Measurements from ENCODE around the gene NBEAL1. TPM values are rescaled to one million over a fixed set of nuclear protein-coding genes. Genes with fewer than 3 reads are reported as not detected.
"Not testable (repeated sequence)": the region's sequence is repeated elsewhere in the genome, so short reads cannot be mapped to it uniquely, and the experiment has no call there.

Gene NBEAL1
- total and polyA plus RNA-seq, 4 donors = 3.4 to 43.9 (median 17.7) TPM

GRCh38 chr2:203035879-203036470, 21.3 kb downstream of the NBEAL1 start:
- DNase-seq (ENCODE audit: low read depth in 4 of 6, low spot score in 6 of 6) = no peak
- H3K36me3 ChIP-seq (ENCODE audit: control insufficient read depth, insufficient read depth, low read length) = no peaks in the 10 kb centered on the region
- no peak overlapping the region for H3K4me3 ChIP-seq (ENCODE audit: low read depth, low read length)
- H3K27me3 ChIP-seq (ENCODE audit: control insufficient read depth, insufficient read depth, low read length) = no peaks in the 10 kb centered on the region
- no peaks in the 10 kb centered on the region for H3K9me3 ChIP-seq (ENCODE audit: control insufficient read depth, insufficient read depth, low read length)
- no peak overlapping the region for H3K27ac ChIP-seq (ENCODE audit: low read depth, low read length)
- no peaks in the 10 kb centered on the region for H3K4me1 ChIP-seq (ENCODE audit: control insufficient read depth, insufficient read depth, low read length)
- WGBS (ENCODE audit: insufficient coverage) = no CpG with 5 or more reads among the region's 3 CpGs

DNA sequence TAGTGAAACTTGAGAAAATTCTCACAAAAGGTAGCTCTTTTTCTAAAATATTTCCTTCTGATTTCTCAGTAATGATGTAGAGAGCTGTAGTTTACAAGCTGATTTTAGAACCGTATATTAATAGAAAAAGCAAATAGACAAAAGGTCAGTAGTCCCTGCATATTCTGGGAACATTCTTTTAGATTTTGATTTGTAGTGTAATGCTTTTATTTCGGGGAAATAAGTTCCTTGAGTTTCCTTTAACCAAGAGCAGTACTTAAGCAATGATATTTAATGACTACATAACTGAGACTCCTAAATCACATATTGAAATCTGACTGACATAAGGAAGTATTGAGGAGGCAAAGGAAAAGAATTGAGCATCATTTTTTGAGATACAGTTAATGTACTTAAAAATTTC, 22.4 kb downstream of the NBEAL1 start:
- DNase-seq (ENCODE audit: low read depth in 4 of 6, low spot score in 6 of 6) = no peak
- peaks cover 2% of the 10 kb centered on the region for H3K36me3 ChIP-seq (ENCODE audit: control insufficient read depth, insufficient read depth, low read length)
- H3K4me1 ChIP-seq (ENCODE audit: control insufficient read depth, insufficient read depth, low read length) = no peaks in the 10 kb centered on the region
- no peak overlapping the region for H3K4me3 ChIP-seq (ENCODE audit: low read depth, low read length)
- H3K27ac ChIP-seq (ENCODE audit: low read depth, low read length) = no peak overlapping the region
- H3K27me3 ChIP-seq (ENCODE audit: control insufficient read depth, insufficient read depth, low read length) = no peaks in the 10 kb centered on the region
- no peaks in the 10 kb centered on the region for H3K9me3 ChIP-seq (ENCODE audit: control insufficient read depth, insufficient read depth, low read length)
- WGBS (ENCODE audit: insufficient coverage) = no CpG with 5 or more reads among the region's 2 CpGs

GRCh38 chr2:203038586-203038985, 23.9 kb downstream of the NBEAL1 start:
- Histone ChIP-seq H3K9me3 (ENCODE audit: control insufficient read depth, insufficient read depth, low read length) (no peaks in the 10 kb centered on the region), H3K4me3 (ENCODE audit: low read depth, low read length) (no peak overlapping the region), H3K27ac (ENCODE audit: low read depth, low read length) (no peak overlapping the region), H3K4me1 (ENCODE audit: control insufficient read depth, insufficient read depth, low read length) (no peaks in the 10 kb centered on the region), H3K27me3 (ENCODE audit: control insufficient read depth, insufficient read depth, low read length) (no peaks in the 10 kb centered on the region), H3K36me3 (ENCODE audit: control insufficient read depth, insufficient read depth, low read length) (peaks cover 7% of the 10 kb centered on the region)
- no peak for DNase-seq (ENCODE audit: low read depth in 4 of 6, low spot score in 6 of 6)
- WGBS (ENCODE audit: insufficient coverage) = 100% methylated on average over 3 of the region's 6 CpGs

DNA sequence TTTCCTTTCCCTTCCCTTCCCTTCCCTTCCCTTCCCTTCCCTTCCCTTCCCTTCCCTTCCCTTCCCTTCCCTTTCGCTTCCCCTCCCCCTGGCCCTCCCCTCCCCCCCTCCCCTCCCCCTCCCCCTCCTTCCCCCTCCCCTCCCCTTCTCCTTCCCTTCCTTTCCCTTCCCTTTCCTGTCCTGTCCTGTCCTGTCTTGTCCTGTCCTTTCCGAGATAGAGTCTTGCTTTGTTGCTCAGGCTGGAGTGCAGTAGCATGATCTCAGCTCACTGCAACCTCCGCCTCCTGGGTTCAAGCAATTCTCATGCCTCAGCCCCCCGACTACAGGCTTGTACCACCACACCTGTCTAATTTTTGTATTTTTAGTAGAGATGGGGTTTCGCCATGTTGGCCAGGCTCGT, 24.5 kb downstream of the NBEAL1 start:
- not testable (repeated sequence) for DNase-seq (ENCODE audit: low read depth in 4 of 6, low spot score in 6 of 6); H3K27ac ChIP-seq (ENCODE audit: low read depth, low read length); H3K27me3 ChIP-seq (ENCODE audit: control insufficient read depth, insufficient read depth, low read length); H3K4me3 ChIP-seq (ENCODE audit: low read depth, low read length); H3K9me3 ChIP-seq (ENCODE audit: control insufficient read depth, insufficient read depth, low read length); H3K36me3 ChIP-seq (ENCODE audit: control insufficient read depth, insufficient read depth, low read length); H3K4me1 ChIP-seq (ENCODE audit: control insufficient read depth, insufficient read depth, low read length)
- 100% methylated on average over 1 of the region's 6 CpGs for WGBS (ENCODE audit: insufficient coverage)

DNA sequence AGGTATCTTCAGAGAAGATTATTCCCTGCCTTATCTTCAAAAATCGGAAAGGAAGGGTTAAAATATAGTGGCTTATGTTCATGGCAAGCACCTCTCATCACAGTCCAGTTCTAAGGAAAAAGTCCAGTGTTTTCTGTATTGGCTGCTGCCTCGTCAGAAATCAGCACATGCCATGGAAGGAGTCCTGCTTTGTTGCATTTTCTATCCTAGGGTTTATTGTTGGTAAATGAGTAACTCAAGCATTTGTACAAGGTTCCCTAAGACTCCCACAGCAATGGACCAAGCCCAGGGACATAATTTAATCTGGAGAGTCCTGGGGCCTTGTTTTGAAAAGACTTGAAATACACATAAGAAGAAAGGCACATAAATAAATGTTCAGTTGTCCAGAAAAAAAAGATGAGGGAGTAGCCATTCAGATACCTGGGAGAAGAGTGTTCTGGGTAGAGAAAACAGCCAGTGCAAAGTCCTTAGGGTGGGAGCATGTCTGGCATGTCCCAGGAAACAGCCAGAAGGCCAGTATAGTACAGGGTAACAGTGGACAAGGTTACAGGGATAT, 26.4 kb downstream of the NBEAL1 start:
- Histone ChIP-seq H3K9me3 (ENCODE audit: control insufficient read depth, insufficient read depth, low read length) (no peaks in the 10 kb centered on the region), H3K27me3 (ENCODE audit: control insufficient read depth, insufficient read depth, low read length) (no peaks in the 10 kb centered on the region), H3K27ac (ENCODE audit: low read depth, low read length) (no peak overlapping the region), H3K4me3 (ENCODE audit: low read depth, low read length) (no peak overlapping the region), H3K36me3 (ENCODE audit: control insufficient read depth, insufficient read depth, low read length) (peaks cover 7% of the 10 kb centered on the region), H3K4me1 (ENCODE audit: control insufficient read depth, insufficient read depth, low read length) (no peaks in the 10 kb centered on the region)
- DNase-seq (ENCODE audit: low read depth in 4 of 6, low spot score in 6 of 6) = no peak
- WGBS (ENCODE audit: insufficient coverage) = no CpG with 5 or more reads among the region's 2 CpGs

DNA sequence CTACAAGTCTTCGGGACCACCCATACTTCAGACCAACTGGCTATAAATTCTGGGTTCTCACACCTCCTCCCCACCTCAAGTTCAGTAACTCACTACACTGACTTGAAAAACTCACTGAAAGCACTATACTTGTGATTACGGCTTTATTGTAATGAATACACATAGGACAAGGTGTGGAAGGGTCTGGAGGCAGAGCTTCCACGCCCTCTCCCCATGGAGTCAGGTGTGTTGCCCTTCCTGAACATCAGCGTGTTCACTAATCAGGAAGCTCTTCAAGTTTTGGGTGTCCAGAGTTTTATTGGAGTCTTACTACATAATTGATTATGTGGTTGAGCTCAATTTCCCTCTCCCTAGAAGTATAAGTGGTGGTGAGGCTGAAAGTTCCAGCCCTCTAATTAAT, 27.5 kb downstream of the NBEAL1 start:
- Histone ChIP-seq H3K4me1 (ENCODE audit: control insufficient read depth, insufficient read depth, low read length) (no peaks in the 10 kb centered on the region), H3K27me3 (ENCODE audit: control insufficient read depth, insufficient read depth, low read length) (no peaks in the 10 kb centered on the region), H3K4me3 (ENCODE audit: low read depth, low read length) (no peak overlapping the region), H3K9me3 (ENCODE audit: control insufficient read depth, insufficient read depth, low read length) (no peaks in the 10 kb centered on the region), H3K27ac (ENCODE audit: low read depth, low read length) (no peak overlapping the region), H3K36me3 (ENCODE audit: control insufficient read depth, insufficient read depth, low read length) (peaks cover 9% of the 10 kb centered on the region)
- DNase-seq (ENCODE audit: low read depth in 4 of 6, low spot score in 6 of 6) = no peak
- 100% methylated on average over 3 of the region's 4 CpGs for WGBS (ENCODE audit: insufficient coverage)

DNA sequence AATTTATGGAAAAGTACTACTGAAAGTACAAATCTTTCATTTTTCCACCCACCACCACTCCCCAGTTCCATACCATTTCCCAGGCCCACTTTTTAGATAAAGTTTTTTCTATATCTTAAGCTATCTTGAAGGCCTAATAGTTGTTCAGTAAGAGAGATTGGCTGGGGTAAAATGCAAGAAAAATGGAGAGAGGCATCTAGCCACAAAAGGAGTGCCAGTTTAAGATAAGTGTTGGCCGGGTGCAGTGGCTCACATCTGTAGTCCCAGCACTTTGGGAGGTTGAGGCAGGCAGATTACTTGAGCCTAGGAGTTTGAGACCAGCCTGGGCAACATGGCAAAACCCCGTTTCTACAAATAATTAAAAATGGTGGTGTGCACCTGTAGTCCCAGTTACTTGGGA, 28.6 kb downstream of the NBEAL1 start:
- Histone ChIP-seq H3K27ac (ENCODE audit: low read depth, low read length) (no peak overlapping the region), H3K4me1 (ENCODE audit: control insufficient read depth, insufficient read depth, low read length) (no peaks in the 10 kb centered on the region), H3K4me3 (ENCODE audit: low read depth, low read length) (no peak overlapping the region), H3K9me3 (ENCODE audit: control insufficient read depth, insufficient read depth, low read length) (no peaks in the 10 kb centered on the region), H3K36me3 (ENCODE audit: control insufficient read depth, insufficient read depth, low read length) (peaks cover 9% of the 10 kb centered on the region), H3K27me3 (ENCODE audit: control insufficient read depth, insufficient read depth, low read length) (no peaks in the 10 kb centered on the region)
- DNase-seq (ENCODE audit: low read depth in 4 of 6, low spot score in 6 of 6) = no peak
- 100% methylated on average over 1 of the region's 2 CpGs for WGBS (ENCODE audit: insufficient coverage)

GRCh38 chr2:203045867-203046266, 31.2 kb downstream of the NBEAL1 start:
- no peaks in the 10 kb centered on the region for H3K4me1 ChIP-seq (ENCODE audit: control insufficient read depth, insufficient read depth, low read length)
- no peak for DNase-seq (ENCODE audit: low read depth in 4 of 6, low spot score in 6 of 6)
- peaks cover 9% of the 10 kb centered on the region for H3K36me3 ChIP-seq (ENCODE audit: control insufficient read depth, insufficient read depth, low read length)
- H3K27ac ChIP-seq (ENCODE audit: low read depth, low read length) = no peak overlapping the region
- no peaks in the 10 kb centered on the region for H3K27me3 ChIP-seq (ENCODE audit: control insufficient read depth, insufficient read depth, low read length)
- H3K9me3 ChIP-seq (ENCODE audit: control insufficient read depth, insufficient read depth, low read length) = no peaks in the 10 kb centered on the region
- whole genome bisulfite sequencing (ENCODE audit: insufficient coverage) = 100% methylated on average over 1 of the region's 1 CpG
- no peak overlapping the region for H3K4me3 ChIP-seq (ENCODE audit: low read depth, low read length)

DNA sequence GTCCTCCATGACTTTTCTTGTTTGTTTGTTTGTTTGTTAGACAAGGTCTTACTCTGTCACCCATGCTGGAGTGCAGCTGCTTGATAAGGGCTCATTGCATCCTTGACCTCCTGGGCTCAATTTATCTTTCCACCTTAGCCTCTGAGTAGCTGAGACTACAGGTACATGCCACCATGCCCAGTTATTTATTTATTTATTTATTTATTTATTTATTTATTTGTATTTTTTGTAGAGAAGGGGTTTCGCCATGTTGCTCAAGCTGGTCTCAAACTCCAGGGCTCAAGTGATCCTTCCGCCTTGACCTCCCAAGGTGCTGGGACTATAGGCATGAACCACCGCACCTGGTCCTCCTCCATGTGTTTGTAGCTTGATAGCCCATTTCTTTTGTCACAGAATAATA, 37.9 kb downstream of the NBEAL1 start:
- DNase-seq (ENCODE audit: low read depth in 4 of 6, low spot score in 6 of 6) = no peak
- peaks cover 7% of the 10 kb centered on the region for H3K36me3 ChIP-seq (ENCODE audit: control insufficient read depth, insufficient read depth, low read length)
- H3K27ac ChIP-seq (ENCODE audit: low read depth, low read length) = no peak overlapping the region
- H3K4me1 ChIP-seq (ENCODE audit: control insufficient read depth, insufficient read depth, low read length) = no peaks in the 10 kb centered on the region
- H3K9me3 ChIP-seq (ENCODE audit: control insufficient read depth, insufficient read depth, low read length) = no peaks in the 10 kb centered on the region
- WGBS (ENCODE audit: insufficient coverage) = 100% methylated on average over 1 of the region's 3 CpGs
- H3K4me3 ChIP-seq (ENCODE audit: low read depth, low read length) = no peak overlapping the region
- no peaks in the 10 kb centered on the region for H3K27me3 ChIP-seq (ENCODE audit: control insufficient read depth, insufficient read depth, low read length)

DNA sequence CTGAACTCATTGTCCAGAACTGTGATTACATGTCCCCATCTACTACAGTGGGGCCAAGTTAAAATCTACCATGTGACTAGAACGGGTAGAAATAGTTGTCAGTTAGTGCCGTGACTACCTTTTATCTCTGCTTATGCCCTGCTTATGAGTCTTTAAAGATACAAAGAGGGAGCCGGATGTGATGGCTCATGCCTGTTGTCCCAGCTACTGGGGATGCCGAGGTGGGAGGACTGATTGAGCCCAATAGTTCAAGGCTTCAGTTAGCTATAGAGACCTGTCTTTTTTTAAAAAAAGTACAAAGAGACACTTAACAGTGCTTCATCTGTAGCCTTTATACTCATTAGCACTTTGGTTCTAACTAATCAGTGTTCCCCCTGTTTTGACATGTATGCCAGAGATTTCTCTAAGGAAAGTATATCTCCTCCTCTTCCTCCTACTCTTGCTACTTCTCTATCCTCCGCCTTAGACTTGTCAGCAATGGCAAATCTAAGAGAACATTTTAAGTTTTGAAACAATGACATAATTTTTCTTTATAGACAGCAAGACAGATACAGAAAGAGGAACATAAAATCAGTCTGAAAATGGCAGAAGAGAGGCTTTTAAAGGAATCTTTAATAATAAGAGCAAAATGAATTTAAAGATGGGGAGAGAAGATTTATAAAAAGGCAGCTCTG, 45.0 kb downstream of the NBEAL1 start:
- no peaks in the 10 kb centered on the region for H3K27me3 ChIP-seq (ENCODE audit: control insufficient read depth, insufficient read depth, low read length)
- no peaks in the 10 kb centered on the region for H3K4me1 ChIP-seq (ENCODE audit: control insufficient read depth, insufficient read depth, low read length)
- H3K36me3 ChIP-seq (ENCODE audit: control insufficient read depth, insufficient read depth, low read length) = peaks cover 3% of the 10 kb centered on the region
- no peak for DNase-seq (ENCODE audit: low read depth in 4 of 6, low spot score in 6 of 6)
- no peaks in the 10 kb centered on the region for H3K9me3 ChIP-seq (ENCODE audit: control insufficient read depth, insufficient read depth, low read length)
- H3K27ac ChIP-seq (ENCODE audit: low read depth, low read length) = no peak overlapping the region
- no peak overlapping the region for H3K4me3 ChIP-seq (ENCODE audit: low read depth, low read length)
- WGBS (ENCODE audit: insufficient coverage) = 82% methylated on average over 3 of the region's 5 CpGs

All from spinal cord (tissue), 10 donors.